Fibroblast of lung (primary cell): ENCODE data around the gene CNN3.

Experiments used
- CTCF ChIP-seq, 2 donors: IDR thresholded peaks in 1 of 2; conservative IDR thresholded peaks in 1 of 2; 1 replicate in 1 of 2; 2 replicates in 1 of 2; pipeline ENCODE4 v1.5.1; 2011 to 2012; ENCODE audit warnings: low read length in 2 of 2, control low read depth in 1 of 2, inconsistent platforms in 1 of 2, low read depth in 1 of 2, mild to moderate bottlenecking in 1 of 2
- EZH2 ChIP-seq: IDR thresholded peaks from 2 replicates; pipeline ENCODE4 v1.5.1; 2012; ENCODE audit warnings: low read length, control low read depth, mild to moderate bottlenecking; ENCODE audit errors: missing control alignments

GRCh38 chr1:94952539-94952938, 25.6 kb upstream of the CNN3 start:
- TF ChIP-seq CTCF (conservative IDR thresholded peaks at IDR 0.05 in 1 of 2, IDR thresholded peaks at IDR 0.05 in 1 of 2; ENCODE audit: low read depth in 1 of 2, low read length in 2 of 2) = no peak
- TF ChIP-seq EZH2 = no peak
